HL-60/S4 treated with phorbol 12-myristate 13-acetate at 8.2 ng/mL for 4 days and 3 days (cell line): ENCODE data around the gene CD24.
"Not testable (repeated sequence)": the region's sequence is repeated elsewhere in the genome, so short reads cannot be mapped to it uniquely, and the experiment has no call there.

ENCODE experiments used
- in situ Hi-C: fragments of 300-500 bp; cut with MboI; formaldehyde crosslinking; loops from 2 replicates; pipeline ENCODE4 v1.15.0; 2022; ENCODE audit warnings: low sequenced_read_pairs

The CD24 gene

GRCh38 chr6:106974336-106974998, at the start of gene CD24:
CD24 (minus strand) TSS chr6:106974729; CDS start chr6:106974646, 83 bp downstream.
- in situ Hi-C loops, result no loop called here

- in situ Hi-C loops, result no loop called here
Measured at GRCh38 chr6:107021446-107022185, 47.1 kb upstream of the CD24 start.

- in situ Hi-C loops, result no loop called here
Measured at GRCh38 chr6:107020239-107020638, 45.7 kb upstream of the CD24 start.

GRCh38 chr6:107019628-107020027, 45.1 kb upstream of the CD24 start:
- in situ Hi-C loops, result not testable (repeated sequence)

- in situ Hi-C loops, result no loop called here
Measured at GRCh38 chr6:107019047-107019446, 44.5 kb upstream of the CD24 start.

- in situ Hi-C loops, result no loop called here
Measured at GRCh38 chr6:107009499-107009898, 35.0 kb upstream of the CD24 start.

GRCh38 chr6:106997392-106998158, 23.0 kb upstream of the CD24 start:
- in situ Hi-C loops, result loop anchor here (25.0 kb wide), 2 partner anchors 435 to 660 kb away; partner anchors contain the start of gene ATG5

GRCh38 chr6:106995640-106996039, 21.1 kb upstream of the CD24 start:
- in situ Hi-C loops, result loop anchor here (25.0 kb wide), 2 partner anchors 433 to 658 kb away; partner anchors contain the start of gene ATG5

- in situ Hi-C loops, result loop anchor here (10.0 to 25.0 kb wide), 3 partner anchors 427 to 652 kb away; partner anchors contain the start of gene ATG5
Measured at GRCh38 chr6:106989737-106990136, 15.2 kb upstream of the CD24 start.

- in situ Hi-C loops, result loop anchor here (10.0 to 25.0 kb wide), 3 partner anchors 426 to 651 kb away; partner anchors contain the start of gene ATG5
Measured at GRCh38 chr6:106988664-106989063, 14.1 kb upstream of the CD24 start.

- in situ Hi-C loops, result loop anchor here (10.0 to 25.0 kb wide), 3 partner anchors 420 to 645 kb away; partner anchors contain the start of gene ATG5
Measured at GRCh38 chr6:106981926-106982325, 7.4 kb upstream of the CD24 start.

- in situ Hi-C loops, result loop anchor here (10.0 to 25.0 kb wide), 3 partner anchors 419 to 644 kb away; partner anchors contain the start of gene ATG5
Measured at GRCh38 chr6:106980926-106981325, 6.4 kb upstream of the CD24 start.

- in situ Hi-C loops, result loop anchor here (25.0 kb wide), 2 partner anchors 417 to 642 kb away; partner anchors contain the start of gene ATG5
Measured at GRCh38 chr6:106979435-106979884, 4.9 kb upstream of the CD24 start.

GRCh38 chr6:106977246-106977645, 2.7 kb upstream of the CD24 start:
- in situ Hi-C loops, result loop anchor here (25.0 kb wide), 2 partner anchors 415 to 640 kb away; partner anchors contain the start of gene ATG5

GRCh38 chr6:106976270-106976669, 1.7 kb upstream of the CD24 start:
- in situ Hi-C loops, result loop anchor here (25.0 kb wide), 2 partner anchors 414 to 639 kb away; partner anchors contain the start of gene ATG5

- in situ Hi-C loops, result loop anchor here (25.0 kb wide), 2 partner anchors 413 to 638 kb away; partner anchors contain the start of gene ATG5
Measured at GRCh38 chr6:106975738-106976064, 1.2 kb upstream of the CD24 start.

- in situ Hi-C loops, result loop anchor here (25.0 kb wide), 2 partner anchors 413 to 638 kb away; partner anchors contain the start of gene ATG5
Measured at GRCh38 chr6:106974999-106975737, 639 bp upstream of the CD24 start.

- in situ Hi-C loops, result no loop called here
Measured at GRCh38 chr6:106973836-106974335, 643 bp downstream of the CD24 start.

GRCh38 chr6:106973018-106973835, 1.3 kb downstream of the CD24 start:
- in situ Hi-C loops, result no loop called here
